Astrocyte of the hippocampus (primary cell): ENCODE results near the gene MMP2.

ENCODE experiments used
- DNase-seq: peaks from one replicate; pipeline ENCODE4 v3.0.0; 2011; ENCODE audit warnings: low read depth, low spot score

Gene MMP2

GRCh38 chr16:55513616-55514015, 34.6 kb downstream of the MMP2 start:
- DNase-seq: peak; percentile 37

- peak; percentile 37 for DNase-seq
These were observed 36.1 kb downstream of the MMP2 start for GRCh38 chr16:55515111-55515510.

GRCh38 chr16:55521792-55522191, 42.8 kb downstream of the MMP2 start:
- no peak for DNase-seq

GRCh38 chr16:55526441-55526840, 47.4 kb downstream of the MMP2 start:
- DNase-seq: no peak

GRCh38 chr16:55527885-55528284, 48.9 kb downstream of the MMP2 start:
- no peak for DNase-seq

GRCh38 chr16:55529018-55529417, 50.0 kb downstream of the MMP2 start:
- DNase-seq: no peak

GRCh38 chr16:55530316-55530856, 51.4 kb downstream of the MMP2 start:
- DNase-seq: no peak

- no peak for DNase-seq
These were observed 53.2 kb downstream of the MMP2 start for GRCh38 chr16:55532227-55532626.

- no peak for DNase-seq
These were observed 55.8 kb downstream of the MMP2 start for GRCh38 chr16:55534756-55535155.

- no peak for DNase-seq
These were observed 60.1 kb downstream of the MMP2 start for GRCh38 chr16:55539049-55539448.

GRCh38 chr16:55539488-55539887, 60.5 kb downstream of the MMP2 start:
- DNase-seq: no peak

GRCh38 chr16:55540221-55540620, 61.2 kb downstream of the MMP2 start:
- no peak for DNase-seq

- DNase-seq: peak; percentile 73
These were observed 63.6 kb downstream of the MMP2 start for GRCh38 chr16:55542459-55543082.

GRCh38 chr16:55543472-55543871, 64.5 kb downstream of the MMP2 start:
- DNase-seq: peak; percentile 43

- DNase-seq: peak; percentile 73
These were observed 73.6 kb downstream of the MMP2 start for GRCh38 chr16:55552621-55553020.

GRCh38 chr16:55555436-55555835, 76.4 kb downstream of the MMP2 start:
- no peak for DNase-seq
